SHP77 (cell line): ENCODE measurements around the gene HEATR9.
A peak's percentile ranks its signal among the peaks of the same experiment; 100 is the strongest.

Source experiments
- DNase-seq, 2 experiments: peaks; one replicate each; lab custom pipeline; 2025; lab: John Stamatoyannopoulos, UW

HEATR9 gene

GRCh38 chr17:35808240-35808961 is 60.3 kb downstream of the HEATR9 start:
- peak in 1 of 2 experiments; percentile 3 for DNase-seq

- DNase-seq = no peak
These were observed 61.1 kb downstream of the HEATR9 start for GRCh38 chr17:35807371-35808144.
